Thymus (tissue), 11 donors: Measurements from ENCODE around the gene CD28. TPM values are rescaled to one million over a fixed set of nuclear protein-coding genes. Genes with fewer than 3 reads are reported as not detected.

Experiments used
- DNase-seq, 9 donors: peaks; one replicate each; pipeline ENCODE4 v3.0.0-alpha.2; 2013; ENCODE audit warnings: low spot score in 9 of 9, low read depth in 6 of 9, missing footprints in 1 of 9
- H3K27ac ChIP-seq, 2 donors: one replicate each; pipeline ENCODE4 v1.5.1; 2013; ENCODE audit warnings: control low read depth in 1 of 2, low read depth in 1 of 2, low read length in 1 of 2, mild to moderate bottlenecking in 1 of 2, moderate library complexity in 1 of 2
- H3K27me3 ChIP-seq, 2 donors: one replicate each; pipeline ENCODE4 v1.5.1; 2013; ENCODE audit warnings: low read length in 1 of 2; ENCODE audit not compliant: control insufficient read depth in 2 of 2, insufficient read depth in 1 of 2
- H3K36me3 ChIP-seq, 2 donors: one replicate each; pipeline ENCODE4 v1.5.1; 2013; ENCODE audit warnings: low read length in 1 of 2, mild to moderate bottlenecking in 1 of 2, moderate library complexity in 1 of 2; ENCODE audit not compliant: control insufficient read depth in 2 of 2, insufficient read depth in 2 of 2
- H3K4me1 ChIP-seq, 2 donors: one replicate each; pipeline ENCODE4 v1.5.1; 2013; ENCODE audit warnings: low read length in 2 of 2; ENCODE audit not compliant: control insufficient read depth in 2 of 2, insufficient read depth in 2 of 2
- H3K4me3 ChIP-seq, 2 donors: one replicate each; pipeline ENCODE4 v1.5.1; 2013; ENCODE audit warnings: low read length in 2 of 2, control low read depth in 1 of 2, mild to moderate bottlenecking in 1 of 2
- H3K9me3 ChIP-seq, 2 donors: one replicate each; pipeline ENCODE4 v1.5.1; 2013; ENCODE audit warnings: low read length in 1 of 2, mild to moderate bottlenecking in 1 of 2; ENCODE audit not compliant: control insufficient read depth in 2 of 2, insufficient read depth in 1 of 2
- WGBS: extraction: QIAGEN DNeasy Blood & Tissue Kit; methylation state at CpG from one replicate; pipeline ENCODE4 v1.1.7; 2013; 5-methylcytosine and 5-hydroxymethylcytosine counted together
- polyA plus RNA-seq: library from polyadenylated mRNA; stranded (reverse); fragments of 200-250 nt; gene quantifications from one replicate; pipeline ENCODE4 v1.2.3, GENCODE V29; 2013
- total RNA-seq: library from RNA; stranded (reverse); fragments of 120-200 nt; gene quantifications from one replicate; pipeline ENCODE4 v1.2.4, GENCODE V29; 2013
- donor health status: healthy.

The CD28 gene
- total and polyA plus RNA-seq, 2 donors = 27.2 to 42.8 TPM

DNA sequence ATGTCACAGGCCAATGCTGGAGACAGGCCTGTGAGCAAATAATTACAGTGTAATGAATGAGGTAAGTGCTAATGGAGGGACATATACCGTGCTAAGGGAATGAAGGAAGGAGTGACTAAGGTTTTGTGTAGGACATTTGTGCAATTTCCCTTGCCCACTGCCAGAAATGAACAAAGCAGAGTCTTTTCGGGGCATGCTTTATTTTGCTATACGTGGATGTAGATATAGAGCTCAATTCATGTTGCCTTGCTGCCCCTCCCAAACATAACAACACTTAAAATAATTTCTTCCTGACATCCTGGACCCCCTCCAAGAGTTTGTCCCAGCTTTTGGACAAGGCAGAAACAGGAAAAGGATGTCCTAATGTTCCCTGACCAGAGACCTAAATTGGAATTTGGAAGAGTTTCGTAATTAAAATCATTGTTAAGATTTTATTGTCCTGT, 23.7 kb upstream of the CD28 start:
- H3K4me1 ChIP-seq = peaks cover 4 to 9% of the 10 kb centered on the region in 2 donors
- no peaks in the 10 kb centered on the region for H3K36me3 ChIP-seq
- DNase-seq = no peak
- H3K27ac ChIP-seq = no peak overlapping the region
- H3K4me3 ChIP-seq = no peak overlapping the region
- H3K27me3 ChIP-seq = no peaks in the 10 kb centered on the region
- H3K9me3 ChIP-seq = no peaks in the 10 kb centered on the region
- 94% methylated on average over 4 of the region's 4 CpGs for WGBS

DNA sequence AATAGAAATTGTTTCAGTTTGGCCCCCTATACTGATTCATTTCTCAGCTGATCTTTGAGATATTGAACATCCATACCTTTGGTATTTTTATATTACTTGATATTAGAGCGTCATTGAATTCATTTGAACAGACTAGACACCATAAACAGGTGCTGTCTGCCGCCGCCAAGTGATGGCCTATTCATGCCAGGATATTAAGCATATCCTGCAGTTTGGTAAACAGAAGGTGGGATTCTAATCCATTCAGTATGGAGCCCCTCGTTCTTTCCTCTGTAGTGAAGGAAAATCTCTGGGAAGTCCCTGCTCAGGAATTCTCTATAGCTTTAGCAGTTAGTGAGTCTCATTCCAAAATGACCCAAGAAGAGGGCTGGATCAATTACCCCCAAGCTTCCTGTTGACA, 23.0 kb upstream of the CD28 start:
- DNase-seq = no peak
- Histone ChIP-seq H3K27me3 (no peaks in the 10 kb centered on the region), H3K36me3 (no peaks in the 10 kb centered on the region), H3K4me1 (peaks cover 4 to 9% of the 10 kb centered on the region in 2 donors), H3K4me3 (no peak overlapping the region), H3K9me3 (no peaks in the 10 kb centered on the region), H3K27ac (no peak overlapping the region)
- WGBS = 98% methylated on average over 4 of the region's 4 CpGs

DNA sequence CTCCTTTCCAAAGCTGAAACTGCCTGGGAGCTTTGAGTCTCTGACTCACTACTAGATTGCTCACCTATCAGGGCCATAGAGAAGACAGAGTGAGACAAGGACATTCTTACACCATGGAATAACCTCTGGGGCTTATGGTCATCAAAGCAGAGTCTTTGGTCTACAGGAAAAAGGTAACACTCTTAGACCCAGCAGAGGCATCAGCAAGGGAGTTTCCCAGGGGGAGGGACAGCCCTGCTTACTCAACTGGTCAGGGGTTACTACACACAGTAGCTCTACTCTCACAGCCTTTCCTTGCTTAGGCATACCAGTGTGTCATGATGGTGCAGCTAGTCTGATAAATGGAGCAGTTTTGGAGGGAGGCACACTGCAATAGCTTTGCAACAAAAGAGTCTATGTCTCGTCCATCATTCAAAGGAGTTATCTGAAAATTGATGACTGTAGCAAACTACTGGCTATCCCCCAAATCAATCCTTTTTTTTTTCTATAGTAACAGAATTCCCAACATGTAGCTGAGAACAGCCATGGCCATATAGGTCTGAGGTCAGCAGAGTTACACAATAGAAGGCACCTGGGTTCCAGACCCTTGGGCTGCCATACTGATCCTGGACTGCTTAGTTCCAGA, 22.4 kb upstream of the CD28 start:
- no peak for DNase-seq
- Histone ChIP-seq H3K36me3 (no peaks in the 10 kb centered on the region), H3K9me3 (no peaks in the 10 kb centered on the region), H3K4me1 (peaks cover 4 to 12% of the 10 kb centered on the region in 2 donors), H3K27me3 (no peaks in the 10 kb centered on the region), H3K4me3 (no peak overlapping the region), H3K27ac (no peak overlapping the region)
- 95% methylated on average over 1 of the region's 1 CpG for WGBS

DNA sequence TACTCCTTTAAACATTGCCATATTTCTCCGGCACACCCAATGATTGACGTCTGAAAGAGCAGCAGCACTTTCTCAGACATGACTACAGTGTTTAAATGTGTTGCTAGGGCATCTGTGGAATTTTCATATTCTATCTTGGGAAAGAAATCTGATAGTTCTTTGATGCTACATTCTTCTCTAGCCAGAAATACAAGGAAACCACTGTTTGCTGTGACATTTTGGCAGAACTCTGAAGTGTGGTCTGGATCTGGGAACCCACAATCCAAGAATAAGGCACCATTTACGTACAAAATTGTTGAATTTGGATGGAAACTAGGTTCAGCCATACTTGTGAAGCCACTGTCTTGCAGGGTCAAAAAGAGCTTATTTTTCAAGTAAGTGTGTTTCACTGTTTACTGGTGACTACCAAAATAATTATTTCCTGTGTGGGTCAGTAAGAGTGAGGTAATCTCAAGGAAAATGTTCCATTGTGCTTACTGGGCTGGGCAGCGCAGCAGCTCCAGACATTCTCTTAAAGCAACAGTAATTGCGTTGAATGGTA, 21.3 kb upstream of the CD28 start:
- H3K4me1 ChIP-seq = peaks cover 14 to 19% of the 10 kb centered on the region in 2 donors
- WGBS = 95% methylated on average over 5 of the region's 5 CpGs
- H3K27ac ChIP-seq = no peak overlapping the region
- no peak for DNase-seq
- no peaks in the 10 kb centered on the region for H3K36me3 ChIP-seq
- H3K27me3 ChIP-seq = no peaks in the 10 kb centered on the region
- H3K9me3 ChIP-seq = no peaks in the 10 kb centered on the region
- no peak overlapping the region for H3K4me3 ChIP-seq

DNA sequence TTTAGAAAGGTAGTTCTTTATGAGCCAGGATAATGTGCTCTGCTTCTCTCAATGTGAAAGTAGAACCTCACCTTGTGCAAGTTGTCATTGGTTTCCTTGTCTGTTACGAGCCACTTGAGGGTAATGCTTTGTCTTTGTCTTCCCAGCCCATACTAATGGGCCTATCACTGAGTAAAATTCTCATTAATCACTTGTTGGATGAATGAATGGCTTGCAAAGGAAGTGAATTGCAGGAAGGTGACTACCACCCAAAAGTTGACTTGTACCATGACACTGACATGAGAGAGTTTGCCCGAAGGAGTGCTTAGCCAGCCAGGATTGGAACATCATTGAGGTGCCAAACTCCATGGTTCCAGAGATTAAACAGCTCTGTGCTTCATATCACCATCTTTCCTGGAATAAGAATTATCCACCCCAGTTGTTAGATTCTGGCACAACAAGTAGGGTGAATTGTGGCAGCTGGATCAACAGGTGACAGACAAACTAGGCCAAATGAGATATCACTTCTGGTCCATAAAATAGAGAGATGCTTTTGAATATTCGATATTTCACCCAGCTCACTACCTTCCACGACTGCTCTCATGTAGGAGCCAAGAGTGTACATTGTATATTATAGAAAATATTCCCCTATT, 20.5 kb upstream of the CD28 start:
- WGBS = 97% methylated on average over 4 of the region's 4 CpGs
- H3K27me3 ChIP-seq = no peaks in the 10 kb centered on the region
- no peaks in the 10 kb centered on the region for H3K36me3 ChIP-seq
- H3K9me3 ChIP-seq = no peaks in the 10 kb centered on the region
- peaks cover 19 to 23% of the 10 kb centered on the region in 2 donors for H3K4me1 ChIP-seq
- no peak for DNase-seq
- no peak overlapping the region for H3K27ac ChIP-seq
- H3K4me3 ChIP-seq = no peak overlapping the region

DNA sequence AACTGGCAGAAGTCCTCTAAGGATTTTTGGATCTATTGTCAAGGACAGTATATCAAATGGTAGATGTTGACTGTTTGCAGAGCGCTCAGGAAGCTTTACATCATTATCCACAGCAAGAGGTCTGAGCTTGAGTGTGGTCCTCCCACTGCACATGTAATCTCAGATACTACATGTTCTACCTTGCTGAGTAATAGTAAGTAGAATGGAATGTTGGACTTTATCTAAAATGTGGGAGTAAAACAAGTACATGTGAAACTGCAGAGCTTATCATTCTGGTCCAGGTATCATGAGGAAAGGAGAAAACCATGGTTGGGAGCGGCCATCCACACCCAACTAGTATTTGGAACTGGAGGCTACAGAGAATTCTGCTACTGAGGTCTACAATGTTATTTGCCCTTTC, 19.3 kb upstream of the CD28 start:
- Histone ChIP-seq H3K36me3 (no peaks in the 10 kb centered on the region), H3K4me3 (no peak overlapping the region), H3K27ac (no peak overlapping the region), H3K4me1 (peaks cover 19% of the 10 kb centered on the region in 2 donors), H3K9me3 (no peaks in the 10 kb centered on the region), H3K27me3 (no peaks in the 10 kb centered on the region)
- no peak for DNase-seq
- WGBS = over 99% methylated on average over 2 of the region's 2 CpGs

DNA sequence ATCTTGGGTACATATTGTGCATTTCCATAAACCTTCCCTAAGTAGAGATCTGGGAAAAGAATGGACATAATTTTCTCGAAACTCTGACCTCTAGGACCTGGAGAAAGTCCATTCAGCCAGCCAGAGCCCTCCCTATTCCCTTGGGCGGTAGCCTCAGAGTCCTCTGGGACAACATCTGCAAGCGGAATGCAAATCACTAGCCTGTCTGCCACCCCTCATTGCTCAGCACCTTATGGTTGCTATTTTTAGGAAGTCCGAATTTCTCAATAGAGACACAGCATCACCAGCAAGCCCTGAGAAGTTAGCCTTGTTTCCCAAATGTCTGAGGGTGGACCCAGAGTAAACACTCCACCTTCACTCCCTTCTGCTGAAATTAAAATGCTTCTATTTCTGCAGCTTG, 17.6 kb upstream of the CD28 start:
- H3K4me3 ChIP-seq = no peak overlapping the region
- no peak overlapping the region for H3K27ac ChIP-seq
- no peaks in the 10 kb centered on the region for H3K27me3 ChIP-seq
- H3K4me1 ChIP-seq = peaks cover 19% of the 10 kb centered on the region in 2 donors
- WGBS = 80% methylated on average over 4 of the region's 4 CpGs
- H3K36me3 ChIP-seq = no peaks in the 10 kb centered on the region
- no peak for DNase-seq
- H3K9me3 ChIP-seq = no peaks in the 10 kb centered on the region

DNA sequence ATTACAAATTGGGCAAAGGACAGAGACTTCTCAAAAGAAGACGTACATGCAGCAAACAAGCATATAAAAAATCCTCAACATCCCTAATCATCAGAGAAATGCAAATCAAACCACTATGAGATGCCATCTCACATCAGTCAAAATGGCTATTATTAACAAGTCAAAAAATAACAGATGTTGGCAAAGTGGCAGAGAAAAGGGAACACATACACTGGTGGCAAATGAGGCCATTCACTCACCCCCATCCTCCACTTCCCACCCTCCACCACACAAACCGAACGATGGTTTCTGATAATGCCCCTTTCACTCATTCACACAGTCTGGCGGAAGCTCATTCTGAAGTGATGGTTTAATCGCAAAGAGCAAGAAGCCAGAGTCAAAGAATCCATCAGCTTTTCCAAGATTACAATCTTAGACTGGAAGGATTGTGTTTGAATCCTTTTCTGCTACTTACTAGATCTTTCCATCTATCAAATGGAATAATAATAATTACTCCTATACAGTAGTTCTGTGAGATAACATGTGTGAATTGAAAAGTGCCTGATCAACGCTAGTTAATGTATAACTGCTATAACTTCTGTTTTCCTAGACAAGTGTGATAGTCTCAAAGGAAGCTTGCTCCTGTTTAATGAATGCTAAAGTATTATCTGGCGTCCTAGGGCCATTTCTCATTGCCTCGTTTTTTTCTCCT, 16.9 kb upstream of the CD28 start:
- no peak overlapping the region for H3K4me3 ChIP-seq
- no peak overlapping the region for H3K27ac ChIP-seq
- DNase-seq = peak in 1 of 9 donors; percentile 61
- H3K9me3 ChIP-seq = no peaks in the 10 kb centered on the region
- WGBS = 29% methylated on average over 8 of the region's 8 CpGs
- H3K4me1 ChIP-seq = peaks cover 19% of the 10 kb centered on the region in 2 donors
- H3K27me3 ChIP-seq = no peaks in the 10 kb centered on the region
- H3K36me3 ChIP-seq = no peaks in the 10 kb centered on the region

DNA sequence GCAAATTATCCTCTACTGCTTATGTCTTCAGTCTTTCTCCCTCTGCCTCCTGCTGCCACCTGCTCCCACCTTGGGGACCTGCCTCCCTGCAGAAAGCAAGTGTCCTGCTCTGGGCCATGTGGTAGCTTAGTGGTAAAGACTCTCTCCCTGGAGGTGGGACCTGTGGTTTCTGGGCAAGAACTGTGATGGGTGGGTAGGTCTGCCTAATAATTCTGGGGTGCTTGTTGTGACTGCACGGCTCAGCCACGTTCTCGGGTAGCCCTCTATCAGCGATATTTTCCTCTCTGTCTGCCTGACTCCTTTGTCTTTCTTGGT, 16.4 kb upstream of the CD28 start:
- WGBS = 47% methylated on average over 4 of the region's 4 CpGs
- H3K27me3 ChIP-seq = no peaks in the 10 kb centered on the region
- H3K36me3 ChIP-seq = no peaks in the 10 kb centered on the region
- DNase-seq = no peak
- H3K9me3 ChIP-seq = no peaks in the 10 kb centered on the region
- H3K4me3 ChIP-seq = no peak overlapping the region
- peaks cover 19% of the 10 kb centered on the region in 2 donors for H3K4me1 ChIP-seq
- no peak overlapping the region for H3K27ac ChIP-seq
